NT2/D1 (cell line): ENCODE measurements around the gene OR2F1.

Experiments used
- SUZ12 ChIP-seq: IDR thresholded peaks from 2 replicates; pipeline ENCODE4 v1.6.1; 2011; ENCODE audit not compliant: insufficient read length, insufficient read depth; ENCODE audit errors: extremely low read depth
- ZNF274 ChIP-seq: IDR thresholded peaks from 2 replicates; pipeline ENCODE4 v1.6.1; 2011; ENCODE audit warnings: mild to moderate bottlenecking, low read depth, low read length

DNA sequence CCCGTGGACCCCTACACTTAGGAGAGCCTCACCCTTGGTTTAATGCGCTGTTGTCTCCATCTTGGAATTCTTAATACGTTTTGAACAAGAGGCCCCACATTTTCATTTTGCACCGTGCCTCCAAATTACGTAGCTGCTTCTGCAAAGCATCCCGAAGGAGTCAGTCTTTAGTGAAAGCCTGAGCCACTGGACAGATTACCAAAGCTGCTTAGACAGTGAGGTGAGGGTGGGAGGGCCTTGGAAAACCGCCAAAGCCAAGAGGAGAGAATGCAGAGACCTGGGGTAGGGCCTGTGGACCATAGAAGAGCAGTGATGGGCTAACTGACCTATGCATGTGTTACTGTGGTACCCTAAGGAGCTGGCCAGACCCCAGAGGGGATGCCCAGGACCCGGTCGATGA, 48.5 kb upstream of the OR2F1 start:
- TF ChIP-seq ZNF274: no peak
- TF ChIP-seq SUZ12: no peak
